ENCODE data around the gene EHBP1L1.
A peak's percentile ranks its signal among the peaks of the same experiment; 100 is the strongest.

EHBP1L1 gene

DNA sequence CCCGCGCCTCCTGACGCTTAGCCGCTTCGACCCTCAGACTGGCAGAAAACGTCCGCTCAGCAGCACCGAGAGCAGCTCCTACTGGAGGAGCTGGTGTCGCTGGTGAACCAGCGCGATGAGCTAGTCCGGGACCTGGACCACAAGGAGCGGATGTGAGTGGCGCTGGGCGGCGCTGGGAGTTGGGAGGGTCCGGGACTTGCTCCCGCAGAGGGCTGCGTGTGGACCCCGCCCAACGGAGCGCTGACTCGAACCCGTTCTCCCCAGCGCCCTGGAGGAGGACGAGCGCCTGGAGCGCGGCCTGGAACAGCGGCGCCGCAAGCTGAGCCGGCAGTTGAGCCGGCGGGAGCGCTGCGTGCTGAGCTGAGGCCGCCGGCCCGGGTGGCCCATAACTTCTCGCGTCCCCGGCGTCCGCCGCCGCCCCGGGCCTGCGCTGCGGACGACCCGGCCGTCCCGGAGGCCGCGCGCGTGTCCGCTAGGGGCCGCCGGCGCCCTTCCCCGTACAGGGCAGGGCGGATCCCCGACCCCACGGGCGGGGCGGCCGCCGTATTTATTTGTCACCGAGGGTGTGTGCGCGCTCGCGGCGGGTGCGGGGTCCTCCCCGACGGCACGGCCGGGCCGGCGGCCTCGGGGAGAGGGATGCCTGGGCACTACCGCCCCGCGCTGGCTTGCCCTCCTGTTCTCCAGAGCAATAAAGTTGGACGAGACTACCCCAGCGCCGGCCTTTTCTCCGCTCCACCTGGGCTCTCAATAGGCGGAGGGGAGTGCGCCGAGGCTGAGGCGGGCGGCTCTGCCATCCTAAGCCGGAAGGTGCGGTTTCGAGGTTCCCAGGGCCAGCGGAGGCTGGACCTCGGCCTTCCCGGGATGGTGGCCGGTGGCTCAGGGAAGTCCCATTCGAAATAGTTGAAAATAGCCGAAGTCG is 16.3 kb downstream of the EHBP1L1 start:
- TF ChIP-seq, protein P1, sequence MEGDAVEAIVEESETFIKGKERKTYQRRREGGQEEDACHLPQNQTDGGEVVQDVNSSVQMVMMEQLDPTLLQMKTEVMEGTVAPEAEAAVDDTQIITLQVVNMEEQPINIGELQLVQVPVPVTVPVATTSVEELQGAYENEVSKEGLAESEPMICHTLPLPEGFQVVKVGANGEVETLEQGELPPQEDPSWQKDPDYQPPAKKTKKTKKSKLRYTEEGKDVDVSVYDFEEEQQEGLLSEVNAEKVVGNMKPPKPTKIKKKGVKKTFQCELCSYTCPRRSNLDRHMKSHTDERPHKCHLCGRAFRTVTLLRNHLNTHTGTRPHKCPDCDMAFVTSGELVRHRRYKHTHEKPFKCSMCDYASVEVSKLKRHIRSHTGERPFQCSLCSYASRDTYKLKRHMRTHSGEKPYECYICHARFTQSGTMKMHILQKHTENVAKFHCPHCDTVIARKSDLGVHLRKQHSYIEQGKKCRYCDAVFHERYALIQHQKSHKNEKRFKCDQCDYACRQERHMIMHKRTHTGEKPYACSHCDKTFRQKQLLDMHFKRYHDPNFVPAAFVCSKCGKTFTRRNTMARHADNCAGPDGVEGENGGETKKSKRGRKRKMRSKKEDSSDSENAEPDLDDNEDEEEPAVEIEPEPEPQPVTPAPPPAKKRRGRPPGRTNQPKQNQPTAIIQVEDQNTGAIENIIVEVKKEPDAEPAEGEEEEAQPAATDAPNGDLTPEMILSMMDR (IDR thresholded peaks at IDR 0.05): no peak
- Histone ChIP-seq H3K27ac (peak overlapping the region in 1 of 2 donors; percentile 40), H3K4me3 (no peak overlapping the region)
- DNase-seq (ENCODE audit: low spot score): no peak

DNA sequence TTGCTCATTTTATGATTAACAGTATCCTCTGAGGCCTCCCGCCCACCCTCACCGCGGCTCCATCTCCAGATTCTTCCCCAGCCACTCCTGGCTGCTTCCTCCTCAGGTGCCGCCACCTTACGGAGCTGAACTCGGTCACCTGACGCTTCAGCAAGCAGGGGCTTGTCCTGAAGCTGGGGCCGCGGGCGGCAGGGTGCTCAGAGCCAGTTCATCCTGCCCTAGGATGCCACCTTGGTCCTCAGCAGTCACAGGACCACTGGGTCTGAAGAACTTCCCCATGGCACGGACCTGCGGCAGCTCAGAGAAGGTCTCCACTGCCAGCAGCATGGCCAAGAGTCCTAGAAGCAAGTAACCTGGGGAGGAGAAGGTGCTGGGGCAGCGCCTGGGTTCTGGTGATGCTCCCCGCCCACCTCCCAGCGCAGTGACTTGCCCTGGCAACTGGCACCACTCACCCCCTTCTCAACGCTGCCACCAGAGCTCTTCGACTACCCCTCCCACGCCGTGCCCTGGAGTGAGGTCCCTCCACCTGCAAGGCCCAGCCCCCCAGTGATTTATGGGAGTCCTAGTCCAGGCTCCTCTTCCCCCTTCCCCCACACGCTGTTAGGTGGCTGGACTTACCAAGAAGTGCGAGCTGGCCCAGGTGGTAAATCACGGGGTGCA is 17.1 kb downstream of the EHBP1L1 start:
- peak overlapping the region in 1 of 2 donors; percentile 40 for H3K27ac ChIP-seq
- H3K4me3 ChIP-seq: no peak overlapping the region
- DNase-seq (ENCODE audit: low spot score): no peak
- TF ChIP-seq, protein P1 (IDR thresholded peaks at IDR 0.05): no peak

DNA sequence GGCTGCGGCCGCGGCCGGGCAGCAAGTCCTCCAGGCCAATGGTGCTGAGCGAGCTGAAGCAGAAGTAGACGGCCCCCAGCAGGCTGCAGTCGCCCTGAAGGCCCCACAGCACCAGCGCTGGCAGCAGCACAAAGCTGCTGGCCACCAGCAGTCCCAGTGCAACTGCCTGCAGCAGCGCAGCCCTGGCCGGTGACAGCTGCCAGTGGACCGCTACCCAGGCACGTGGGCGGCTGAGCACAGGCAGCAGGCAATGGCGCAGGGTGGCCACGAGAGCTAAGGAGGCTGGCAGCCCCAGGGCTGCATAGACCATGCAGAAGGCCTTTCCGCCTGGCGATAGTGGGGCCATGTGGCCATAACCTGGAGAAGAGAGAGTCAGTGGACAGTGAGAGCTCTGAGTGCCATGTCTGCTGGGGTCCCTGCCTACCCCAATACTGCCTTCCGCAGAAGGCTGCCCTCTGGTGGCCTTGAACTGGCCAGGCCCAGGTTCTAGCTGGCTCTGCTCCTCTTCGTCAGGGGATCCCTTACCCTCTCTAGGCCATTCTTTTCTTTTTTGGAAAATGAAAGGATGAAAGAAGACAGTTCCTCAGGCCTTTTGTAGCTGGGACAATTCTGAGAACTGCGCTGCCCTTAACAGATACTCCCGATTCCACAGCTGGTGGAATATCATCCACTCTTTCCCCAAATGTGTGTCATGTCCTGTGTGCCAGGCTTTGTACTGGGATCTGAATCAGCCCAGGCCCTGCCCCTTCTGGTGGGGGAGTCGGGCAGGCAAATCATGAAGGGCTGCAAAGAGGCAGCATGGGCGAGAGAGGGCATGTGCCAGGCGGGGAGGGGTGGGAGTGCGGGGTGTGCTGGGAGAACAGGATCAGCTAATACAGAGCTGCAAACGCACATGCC is 17.9 kb downstream of the EHBP1L1 start:
- TF ChIP-seq, protein P1 (IDR thresholded peaks at IDR 0.05): peak; percentile 52
- Histone ChIP-seq H3K4me3 (no peak overlapping the region), H3K27ac (peak overlapping the region in 1 of 2 donors; percentile 40)
- DNase-seq (ENCODE audit: low spot score): no peak

DNA sequence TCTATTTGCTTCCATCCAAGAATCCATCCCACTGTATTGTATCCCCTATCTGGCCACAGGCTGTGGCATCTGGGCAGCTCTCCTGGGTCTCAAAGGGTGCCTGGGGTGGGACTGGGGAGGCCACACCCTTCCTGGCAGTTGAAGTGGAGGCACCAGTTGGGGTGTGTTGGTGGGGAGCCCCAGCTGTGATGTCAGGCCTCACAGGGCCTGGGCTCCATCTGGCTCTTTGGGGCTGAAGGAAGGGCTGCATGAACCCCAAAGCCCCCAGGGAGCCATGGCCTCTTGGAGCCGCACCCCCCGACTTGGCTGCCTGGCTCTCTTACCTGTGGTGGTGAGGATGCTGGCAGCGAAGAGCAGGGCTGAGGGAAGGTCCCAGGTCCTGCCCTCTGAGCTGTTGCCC is 19.3 kb downstream of the EHBP1L1 start:
- Histone ChIP-seq H3K4me3 (no peak overlapping the region), H3K27ac (peak overlapping the region in 1 of 2 donors; percentile 7)
- DNase-seq (ENCODE audit: low spot score): no peak
- TF ChIP-seq, protein P1 (IDR thresholded peaks at IDR 0.05): no peak

DNA sequence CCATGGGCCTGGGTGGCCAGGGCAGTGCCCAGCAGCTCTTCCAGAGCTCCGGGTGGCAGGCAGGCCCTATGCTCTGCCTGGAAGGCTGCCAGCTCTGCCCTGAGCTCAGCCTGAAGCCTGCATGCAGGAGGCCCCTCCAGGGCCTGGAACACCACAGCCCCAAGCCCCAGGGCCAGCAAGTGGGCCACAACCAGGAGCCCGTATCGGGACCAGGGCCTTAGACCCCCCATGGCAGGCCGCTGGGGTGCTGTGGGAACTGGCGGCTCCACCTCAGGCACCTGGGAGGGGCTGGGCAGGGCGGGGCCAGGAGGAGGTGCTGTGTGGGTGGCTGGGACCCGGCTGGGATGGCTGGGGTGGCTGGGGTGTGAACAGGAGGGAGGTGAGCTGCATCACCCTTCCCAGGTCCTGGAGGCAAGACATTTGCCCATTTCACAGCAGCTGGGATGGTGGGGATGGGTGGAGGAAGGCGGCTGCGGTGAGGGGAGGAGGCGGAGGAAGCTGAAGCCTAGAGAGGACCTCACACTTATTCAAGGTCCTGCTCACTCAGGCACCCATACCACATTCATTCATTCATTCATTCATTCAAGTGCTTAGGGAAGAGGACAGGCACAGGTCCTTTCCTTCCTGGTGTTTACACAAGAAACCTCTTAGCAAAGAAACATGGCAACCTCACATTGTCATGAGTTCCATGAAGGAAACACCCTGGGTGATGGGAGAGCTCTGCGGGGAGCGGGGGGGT is 19.9 kb downstream of the EHBP1L1 start, which contains the start of gene KCNK7:
Gene KCNK7, minus strand, starts transcription at position 258 of the 739 bp plus-strand sequence. Its CDS starts 28 bp downstream, at position 230.
- H3K27ac ChIP-seq: peak within 1 kb of the TSS in 1 of 2 donors; percentile 7
- H3K4me3 ChIP-seq: no peak within 1 kb of the TSS
- DNase-seq (ENCODE audit: low spot score): no peak
- TF ChIP-seq, protein P1 (IDR thresholded peaks at IDR 0.05): no peak

DNA sequence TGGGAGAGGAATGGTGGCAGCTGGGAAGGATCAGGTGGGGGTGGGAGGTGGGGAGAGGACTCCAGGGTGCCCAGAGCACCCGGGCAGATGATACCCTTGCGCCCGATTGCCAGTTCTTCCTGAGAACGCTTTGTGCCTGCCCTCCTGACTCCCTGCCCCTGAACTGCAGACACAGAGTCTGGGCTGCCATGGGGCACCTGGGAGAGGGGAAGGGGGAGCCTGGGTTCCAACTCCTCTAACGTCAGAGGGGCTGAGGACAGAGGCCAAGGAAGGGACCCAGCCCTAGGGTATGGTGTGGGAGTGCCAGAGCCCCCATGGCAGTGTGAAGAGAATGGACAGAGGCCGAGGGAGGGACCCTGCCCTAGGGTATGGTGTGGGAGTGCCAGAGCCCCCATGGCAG is 20.7 kb downstream of the EHBP1L1 start:
- H3K27ac ChIP-seq: no peak overlapping the region
- no peak overlapping the region for H3K4me3 ChIP-seq
- DNase-seq (ENCODE audit: low spot score): no peak
- TF ChIP-seq, protein P1 (IDR thresholded peaks at IDR 0.05): no peak
